LNCAP (cell line): ENCODE results near the gene CILP.

Experiments used
- TF ChIP-seq, protein P1 (sequence below): fragments of 450-650 bp; IDR thresholded peaks from 2 replicates; pipeline ENCODE4 v1.5.1; 2017; ENCODE audit warnings: mild to moderate bottlenecking

Gene CILP

DNA sequence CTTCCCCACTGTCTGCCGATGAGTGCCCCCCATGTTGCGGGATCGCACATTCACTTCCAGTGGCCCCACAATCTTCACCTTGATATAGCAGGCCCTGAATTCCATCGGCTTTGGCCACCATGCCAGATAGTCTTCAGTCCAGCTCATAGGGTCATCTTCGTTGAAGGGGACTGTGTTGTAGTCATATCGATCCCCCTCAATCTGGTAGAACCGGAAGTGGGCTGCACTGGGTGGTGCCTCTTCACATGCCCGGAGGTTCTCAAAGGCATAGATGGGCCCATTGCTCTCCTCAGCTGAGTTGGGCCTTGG, 14.0 kb downstream of the CILP start:
- TF ChIP-seq, protein P1, sequence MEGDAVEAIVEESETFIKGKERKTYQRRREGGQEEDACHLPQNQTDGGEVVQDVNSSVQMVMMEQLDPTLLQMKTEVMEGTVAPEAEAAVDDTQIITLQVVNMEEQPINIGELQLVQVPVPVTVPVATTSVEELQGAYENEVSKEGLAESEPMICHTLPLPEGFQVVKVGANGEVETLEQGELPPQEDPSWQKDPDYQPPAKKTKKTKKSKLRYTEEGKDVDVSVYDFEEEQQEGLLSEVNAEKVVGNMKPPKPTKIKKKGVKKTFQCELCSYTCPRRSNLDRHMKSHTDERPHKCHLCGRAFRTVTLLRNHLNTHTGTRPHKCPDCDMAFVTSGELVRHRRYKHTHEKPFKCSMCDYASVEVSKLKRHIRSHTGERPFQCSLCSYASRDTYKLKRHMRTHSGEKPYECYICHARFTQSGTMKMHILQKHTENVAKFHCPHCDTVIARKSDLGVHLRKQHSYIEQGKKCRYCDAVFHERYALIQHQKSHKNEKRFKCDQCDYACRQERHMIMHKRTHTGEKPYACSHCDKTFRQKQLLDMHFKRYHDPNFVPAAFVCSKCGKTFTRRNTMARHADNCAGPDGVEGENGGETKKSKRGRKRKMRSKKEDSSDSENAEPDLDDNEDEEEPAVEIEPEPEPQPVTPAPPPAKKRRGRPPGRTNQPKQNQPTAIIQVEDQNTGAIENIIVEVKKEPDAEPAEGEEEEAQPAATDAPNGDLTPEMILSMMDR: no peak

DNA sequence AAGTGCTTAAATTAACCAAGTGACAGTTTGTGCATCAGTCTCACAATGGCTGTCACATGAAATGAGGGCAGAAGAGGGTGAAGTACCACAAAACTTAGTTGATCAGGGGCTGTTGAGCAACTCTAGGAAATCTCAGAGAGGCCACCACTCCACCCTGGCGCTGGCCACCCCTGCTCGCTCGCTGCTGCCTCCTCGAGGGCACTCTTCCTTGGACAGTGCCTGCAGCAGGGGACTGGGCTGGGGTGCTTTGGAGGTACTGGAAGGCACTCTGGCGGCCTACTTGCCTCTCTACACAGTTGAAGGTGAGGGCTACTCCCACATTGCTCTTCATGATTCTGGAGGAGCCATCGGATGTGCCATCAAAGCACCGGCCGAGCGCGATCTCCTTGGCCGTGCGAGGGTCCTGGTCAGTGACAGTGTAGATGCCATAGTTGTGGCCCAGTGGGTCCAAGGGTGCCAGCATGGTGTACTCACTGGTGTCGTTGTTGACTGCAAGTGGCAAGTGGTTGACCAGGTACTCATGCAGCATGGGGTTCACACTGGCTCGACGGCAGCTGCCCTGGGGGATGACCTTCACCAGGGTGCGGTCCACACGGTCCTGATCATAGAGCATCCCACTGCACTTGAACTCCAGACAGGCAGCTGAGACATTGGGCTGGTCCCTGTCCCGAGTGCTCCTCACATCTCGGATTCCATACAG, 14.5 kb downstream of the CILP start:
- TF ChIP-seq, protein P1: no peak

DNA sequence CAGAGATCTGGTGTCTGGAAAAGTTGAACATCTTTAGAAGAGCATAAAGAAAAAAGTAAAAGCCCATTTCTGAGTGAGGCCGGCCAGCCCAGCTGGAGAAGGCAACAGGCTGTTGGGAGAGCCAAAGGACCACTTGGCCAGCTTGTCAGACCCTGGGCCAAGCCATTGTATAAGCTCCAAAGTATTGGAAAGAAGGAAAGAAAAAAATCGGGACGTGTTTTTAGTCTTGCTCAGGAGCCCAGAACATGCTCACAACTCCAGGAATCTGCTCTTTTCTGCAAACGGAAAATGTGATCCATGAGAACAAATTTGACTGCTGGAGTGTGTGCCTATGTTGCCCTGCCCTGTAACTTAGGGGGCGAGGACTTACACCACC, 15.7 kb downstream of the CILP start:
- TF ChIP-seq, protein P1: no peak

DNA sequence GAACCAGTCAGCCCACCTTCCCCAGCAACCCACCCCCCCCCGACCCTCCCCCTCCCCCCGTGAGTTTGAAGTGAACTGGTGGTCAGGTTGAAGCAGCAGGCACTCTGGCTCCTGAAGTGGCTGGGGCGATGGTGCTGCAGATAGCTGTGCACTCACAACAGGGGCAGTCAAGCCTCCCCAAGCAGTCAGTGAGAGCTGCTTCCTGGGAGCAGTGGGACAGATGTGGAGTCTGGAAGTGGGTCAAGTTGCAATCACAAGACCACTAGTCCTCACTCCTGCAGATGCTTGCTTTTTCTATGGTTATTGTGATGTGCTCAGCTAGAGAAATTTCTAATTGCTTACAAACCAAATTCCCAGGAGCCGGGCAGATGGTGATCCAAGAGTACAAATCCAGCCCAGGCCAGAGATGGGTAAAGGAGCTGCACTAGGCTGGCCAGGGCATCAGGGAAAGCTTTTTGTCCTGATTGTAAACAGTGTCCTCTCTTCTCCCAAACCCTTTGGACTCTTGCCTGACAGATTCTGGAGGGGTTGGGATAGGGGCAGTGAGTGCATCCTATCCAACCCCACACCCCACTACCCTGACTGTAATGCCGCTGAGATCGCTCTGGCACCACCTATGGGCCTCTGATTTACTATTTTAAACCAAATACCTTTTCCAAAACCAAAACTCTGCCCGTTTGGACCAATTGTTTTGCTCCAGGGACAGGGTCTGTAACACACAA, 16.3 kb downstream of the CILP start:
- TF ChIP-seq, protein P1: no peak

DNA sequence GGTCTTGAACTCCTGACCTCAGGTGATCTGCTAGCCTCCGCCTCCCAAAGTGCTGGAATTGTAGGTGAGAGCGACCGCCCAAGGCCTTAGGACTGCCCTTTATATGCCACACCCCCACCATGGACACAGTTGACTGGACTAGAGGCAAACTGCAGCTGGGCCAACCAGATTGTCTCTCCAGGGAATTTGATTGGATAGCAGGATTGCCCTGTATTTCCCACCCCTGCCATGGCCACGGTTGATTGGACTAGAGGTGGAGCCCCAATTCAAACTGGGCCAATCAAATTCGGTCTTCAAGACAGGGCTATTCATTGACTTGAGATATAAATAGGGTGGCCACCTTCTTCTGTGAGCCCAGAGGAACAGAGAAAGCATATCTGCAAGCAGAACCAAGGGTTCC, 19.3 kb downstream of the CILP start:
- TF ChIP-seq, protein P1: no peak

DNA sequence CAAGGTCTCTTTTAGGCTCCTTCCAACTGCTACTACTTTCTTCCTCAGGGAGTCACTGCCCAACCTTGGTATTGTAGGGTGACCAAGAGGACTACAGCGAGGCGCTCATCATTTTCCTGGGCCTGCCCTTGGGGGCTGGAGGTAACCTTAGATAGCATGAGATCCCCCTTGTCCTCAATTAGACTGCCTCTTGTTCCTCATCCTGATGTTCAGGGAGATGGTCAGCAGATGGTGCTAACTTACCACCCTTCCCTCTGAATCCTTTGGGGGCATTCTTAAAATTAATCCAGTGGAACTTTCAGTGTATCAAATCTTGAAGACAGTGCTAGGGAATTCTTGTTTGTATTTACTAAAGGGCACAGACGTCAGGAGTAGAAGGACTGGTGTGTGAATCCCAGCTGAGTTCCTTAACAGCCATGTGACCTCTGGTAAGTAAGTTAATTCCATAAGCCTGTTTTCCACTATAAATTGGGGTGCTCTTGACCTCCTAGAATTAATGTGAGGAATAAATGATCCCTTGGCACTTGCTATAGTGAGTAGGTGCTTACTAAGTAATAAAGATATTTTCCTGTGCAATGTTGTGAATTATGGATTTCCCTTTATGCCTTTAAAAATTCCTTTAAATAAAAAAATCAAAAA, 22.1 kb downstream of the CILP start:
- TF ChIP-seq, protein P1: peak; percentile 59

DNA sequence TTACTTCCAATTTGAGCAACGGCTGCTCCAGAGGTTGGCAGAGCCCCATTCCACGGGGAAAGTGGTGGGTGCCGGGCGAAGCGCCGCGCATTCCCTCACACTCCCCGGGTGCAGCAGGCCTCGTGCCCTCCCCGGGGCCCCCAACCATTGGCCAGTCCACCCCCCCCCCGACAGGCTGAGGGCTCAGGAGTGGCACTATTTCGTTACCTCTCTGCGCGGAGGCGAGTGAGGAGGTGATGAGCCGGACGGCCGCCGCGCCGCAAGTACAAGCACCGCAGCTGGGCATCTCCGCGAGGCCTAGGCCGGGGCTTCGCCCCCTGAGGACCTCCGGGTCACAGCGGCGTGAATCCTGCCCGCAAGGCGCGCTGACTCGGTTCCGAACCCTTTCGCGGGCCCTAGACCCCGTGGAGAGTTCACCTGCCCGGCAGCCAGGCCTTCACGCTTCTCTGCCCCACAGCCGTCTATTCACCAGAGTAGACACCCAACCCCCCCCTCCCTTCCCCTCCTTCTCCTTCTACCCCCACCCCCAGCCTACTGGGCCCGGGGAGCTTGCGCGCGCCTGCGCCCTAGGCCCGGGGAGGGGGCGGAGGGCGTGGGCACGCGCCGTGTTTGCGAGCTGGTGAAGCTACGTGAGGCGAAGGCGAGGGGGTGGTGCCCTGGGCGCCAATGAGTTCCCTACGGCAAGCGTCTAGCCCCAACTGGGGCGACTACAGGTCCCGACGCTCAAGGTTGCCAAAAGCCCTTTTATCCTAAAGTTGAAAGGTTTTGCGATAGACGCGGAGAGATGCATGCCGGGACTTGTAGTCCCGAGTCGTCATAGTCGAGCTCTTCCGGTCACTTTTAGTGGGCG, 26.2 kb downstream of the CILP start, which contains the start of gene CLPX:
Gene CLPX, minus strand, starts transcription at position 475 of the 850 bp plus-strand sequence. Its CDS starts 189 bp downstream, at position 286.
- TF ChIP-seq, protein P1: no peak
